IPS-18c (cell line): ENCODE measurements around the gene C2CD3.

ENCODE experiments used
- H3K4me3 ChIP-seq: 2 replicates; pipeline ENCODE4 v1.7.0; 2013; ENCODE audit warnings: low read depth, mild to moderate bottlenecking, low read length, moderate library complexity; ENCODE audit not compliant: insufficient read depth
- H3K9me3 ChIP-seq: one replicate; pipeline ENCODE4 v1.6.1; 2013; ENCODE audit warnings: mild to moderate bottlenecking, low read length, moderate library complexity; ENCODE audit not compliant: control insufficient read depth, insufficient read depth

The C2CD3 gene

DNA sequence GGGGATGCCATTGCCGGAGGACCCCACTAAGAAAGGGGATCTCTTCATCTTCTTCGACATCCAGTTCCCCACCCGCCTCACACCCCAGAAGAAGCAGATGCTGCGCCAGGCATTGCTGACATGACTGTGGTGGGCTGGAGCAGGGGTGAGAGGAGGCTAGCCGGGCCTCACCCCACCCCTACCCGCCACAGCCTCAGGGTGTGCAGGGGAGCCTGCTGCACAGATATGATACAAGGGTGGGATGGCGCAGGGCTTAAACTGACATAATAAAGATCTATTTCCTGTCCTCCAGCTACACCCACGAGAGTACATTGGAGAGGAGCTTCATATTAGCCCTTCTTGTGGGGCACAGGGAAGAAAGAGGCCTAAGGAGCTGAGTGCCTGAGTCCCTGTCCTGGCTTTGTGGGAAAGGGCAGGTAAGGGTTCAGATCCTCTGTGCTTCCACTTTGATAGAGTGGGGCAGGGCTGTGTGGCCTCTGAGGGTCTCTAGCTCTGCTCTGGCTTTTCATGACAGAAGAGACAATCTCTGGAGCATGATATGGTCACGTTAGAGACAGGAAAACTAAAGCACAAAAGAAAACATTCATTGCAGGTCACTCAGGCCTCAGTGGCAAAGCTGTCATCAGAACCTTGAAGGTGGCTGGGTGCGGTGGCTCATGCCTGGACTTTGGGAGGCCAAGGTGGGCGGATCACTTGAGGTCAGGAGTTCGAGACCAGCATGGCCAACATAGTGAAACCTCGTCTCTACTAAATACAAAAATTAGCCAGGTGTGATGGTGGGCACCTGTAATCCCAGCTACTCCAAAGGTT is 200.6 kb downstream of the C2CD3 start:
- Histone ChIP-seq H3K9me3 (peaks cover 4% of the 10 kb centered on the region), H3K4me3 (no peak overlapping the region)

DNA sequence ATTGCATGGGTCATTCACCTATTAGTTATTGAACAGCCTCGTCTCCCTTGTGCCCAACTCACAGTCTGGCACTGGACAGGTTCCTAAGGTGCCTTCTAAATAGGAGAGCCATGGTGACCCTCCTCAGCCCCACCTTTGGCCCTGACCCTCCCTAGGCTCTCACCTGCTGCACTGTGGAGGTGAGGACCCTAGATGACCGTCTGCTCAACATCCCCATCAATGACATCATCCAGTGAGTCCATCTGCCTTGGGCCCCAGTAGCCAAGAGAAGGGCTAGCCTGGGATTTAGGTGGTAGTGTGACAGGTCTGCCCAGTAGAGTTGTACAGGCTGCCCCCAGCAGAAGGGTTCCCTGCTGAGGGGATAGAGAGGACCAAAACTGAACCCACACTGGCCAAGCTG is 201.7 kb downstream of the C2CD3 start:
- Histone ChIP-seq H3K9me3 (peaks cover 4% of the 10 kb centered on the region), H3K4me3 (no peak overlapping the region)

DNA sequence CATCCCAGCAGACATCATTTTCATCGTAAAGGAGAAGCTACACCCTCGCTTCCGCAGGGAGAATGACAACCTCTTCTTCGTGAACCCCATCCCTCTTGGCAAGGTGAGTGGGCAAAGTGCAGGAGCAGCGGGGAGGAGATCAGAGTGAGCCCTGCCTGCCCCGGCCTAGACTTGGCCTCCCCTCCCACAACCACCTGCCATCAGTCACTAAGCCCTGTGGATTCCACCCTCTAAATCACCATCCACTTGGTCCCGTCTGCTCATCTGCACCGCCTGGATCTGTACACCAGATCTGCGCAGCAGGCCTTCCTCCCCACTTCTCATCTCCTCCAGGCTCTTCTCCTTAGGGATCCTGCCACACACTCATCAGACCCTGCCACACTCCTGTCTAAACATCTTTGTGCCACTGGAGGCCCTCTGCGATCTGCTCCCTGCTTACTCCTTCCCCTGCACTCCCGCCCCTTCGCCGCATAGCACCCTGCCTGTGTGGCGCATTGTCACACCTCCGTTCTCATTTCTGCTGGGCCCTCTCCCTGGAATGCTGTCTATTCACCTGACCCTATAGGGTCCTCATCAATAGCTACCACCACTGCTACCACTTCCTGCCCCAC is 202.3 kb downstream of the C2CD3 start:
- H3K9me3 ChIP-seq = peaks cover 4% of the 10 kb centered on the region
- H3K4me3 ChIP-seq = no peak overlapping the region

DNA sequence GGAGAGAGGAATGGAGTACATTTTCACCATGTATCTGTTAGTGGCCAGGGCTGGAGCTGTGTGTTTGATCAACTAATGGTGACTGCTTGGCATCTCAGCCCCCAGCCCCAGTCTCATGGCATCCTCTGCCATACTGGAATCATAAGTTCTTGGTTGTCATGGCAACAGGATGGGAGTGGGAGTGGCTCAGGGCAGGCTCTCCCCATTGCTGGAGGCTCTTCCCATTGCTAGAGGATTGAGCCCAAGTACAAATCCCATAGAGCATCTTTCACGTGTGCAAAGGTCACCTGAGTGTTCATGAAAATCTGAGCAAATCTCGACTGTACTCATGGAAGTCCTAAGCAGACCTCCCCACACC is 205.1 kb downstream of the C2CD3 start:
- Histone ChIP-seq H3K4me3 (no peak overlapping the region), H3K9me3 (peaks cover 2% of the 10 kb centered on the region)

DNA sequence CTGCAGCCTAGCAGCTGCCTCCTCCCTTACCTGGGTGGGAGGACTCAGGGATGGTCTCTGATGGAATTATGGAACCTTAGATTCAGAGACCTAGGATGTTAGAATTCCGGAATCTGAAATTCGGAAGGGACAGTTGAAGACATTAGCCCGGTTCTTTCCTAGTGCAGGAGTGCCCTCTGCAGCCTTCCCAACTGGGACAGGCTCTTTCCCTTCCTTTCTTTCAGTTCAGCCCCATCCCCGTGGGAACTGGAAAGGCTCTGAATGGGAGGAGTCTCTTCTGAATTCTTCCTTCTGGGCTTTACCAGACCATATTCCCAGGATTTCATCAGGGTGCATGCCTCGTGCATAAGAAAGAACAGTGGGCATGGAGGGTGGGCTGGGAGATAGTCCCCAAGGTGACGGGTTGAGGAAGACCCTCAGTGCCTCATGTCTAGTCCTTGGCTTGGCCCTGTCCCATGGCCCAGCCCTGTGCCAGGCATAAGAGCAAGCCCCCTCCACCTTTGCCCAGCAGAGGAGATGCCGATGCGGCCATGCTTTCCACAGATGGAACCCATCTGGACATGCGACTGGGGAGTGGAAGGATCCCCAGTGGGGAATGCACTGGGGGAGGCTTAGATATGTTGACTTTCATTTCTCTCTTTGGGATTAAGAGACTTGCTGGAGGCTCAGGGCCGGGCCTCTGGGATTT is 205.6 kb downstream of the C2CD3 start:
- Histone ChIP-seq H3K9me3 (peaks cover 2% of the 10 kb centered on the region), H3K4me3 (no peak overlapping the region)

DNA sequence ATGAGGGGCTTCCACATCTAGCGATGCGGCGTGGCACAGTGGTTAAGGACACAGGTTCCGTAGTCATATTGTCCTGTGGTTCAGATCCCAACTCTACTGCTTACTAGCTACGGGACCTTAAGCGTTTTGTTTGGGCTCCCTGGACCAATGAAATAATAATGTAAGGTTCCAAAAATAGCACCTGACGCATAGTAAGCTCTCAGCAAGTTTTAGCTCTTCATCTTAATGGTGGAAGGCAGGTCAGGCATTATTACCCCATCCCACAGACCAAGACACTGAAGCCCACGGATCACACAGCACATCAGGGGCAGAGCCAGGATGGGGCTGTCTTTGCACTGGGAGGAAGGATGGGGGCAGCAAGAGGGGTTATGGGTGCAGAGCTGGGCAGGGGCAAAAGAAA is 206.9 kb downstream of the C2CD3 start:
- H3K9me3 ChIP-seq = no peaks in the 10 kb centered on the region

More for the DNA sequence above, 206.9 kb downstream of the C2CD3 start:
- no peak overlapping the region for H3K4me3 ChIP-seq
